Thymus (tissue), 11 donors: ENCODE results near the gene CIAO2A. TPM values are rescaled to one million over a fixed set of nuclear protein-coding genes. Genes with fewer than 3 reads are reported as not detected.

ENCODE experiments used
- DNase-seq, 9 donors: peaks; one replicate each; pipeline ENCODE4 v3.0.0-alpha.2; 2013; ENCODE audit warnings: low spot score in 9 of 9, low read depth in 6 of 9, missing footprints in 1 of 9
- H3K27ac ChIP-seq, 2 donors: one replicate each; pipeline ENCODE4 v1.5.1; 2013; ENCODE audit warnings: control low read depth in 1 of 2, low read depth in 1 of 2, low read length in 1 of 2, mild to moderate bottlenecking in 1 of 2, moderate library complexity in 1 of 2
- H3K27me3 ChIP-seq, 2 donors: one replicate each; pipeline ENCODE4 v1.5.1; 2013; ENCODE audit warnings: low read length in 1 of 2; ENCODE audit not compliant: control insufficient read depth in 2 of 2, insufficient read depth in 1 of 2
- H3K36me3 ChIP-seq, 2 donors: one replicate each; pipeline ENCODE4 v1.5.1; 2013; ENCODE audit warnings: low read length in 1 of 2, mild to moderate bottlenecking in 1 of 2, moderate library complexity in 1 of 2; ENCODE audit not compliant: control insufficient read depth in 2 of 2, insufficient read depth in 2 of 2
- H3K4me1 ChIP-seq, 2 donors: one replicate each; pipeline ENCODE4 v1.5.1; 2013; ENCODE audit warnings: low read length in 2 of 2; ENCODE audit not compliant: control insufficient read depth in 2 of 2, insufficient read depth in 2 of 2
- H3K4me3 ChIP-seq, 2 donors: one replicate each; pipeline ENCODE4 v1.5.1; 2013; ENCODE audit warnings: low read length in 2 of 2, control low read depth in 1 of 2, mild to moderate bottlenecking in 1 of 2
- H3K9me3 ChIP-seq, 2 donors: one replicate each; pipeline ENCODE4 v1.5.1; 2013; ENCODE audit warnings: low read length in 1 of 2, mild to moderate bottlenecking in 1 of 2; ENCODE audit not compliant: control insufficient read depth in 2 of 2, insufficient read depth in 1 of 2
- WGBS: extraction: QIAGEN DNeasy Blood & Tissue Kit; methylation state at CpG from one replicate; pipeline ENCODE4 v1.1.7; 2013; 5-methylcytosine and 5-hydroxymethylcytosine counted together
- polyA plus RNA-seq: library from polyadenylated mRNA; stranded (reverse); fragments of 200-250 nt; gene quantifications from one replicate; pipeline ENCODE4 v1.2.3, GENCODE V29; 2013
- total RNA-seq: library from RNA; stranded (reverse); fragments of 120-200 nt; gene quantifications from one replicate; pipeline ENCODE4 v1.2.4, GENCODE V29; 2013
- donor health status: healthy.

The CIAO2A gene
- total and polyA plus RNA-seq, 2 donors: 79.1 to 115 TPM

DNA sequence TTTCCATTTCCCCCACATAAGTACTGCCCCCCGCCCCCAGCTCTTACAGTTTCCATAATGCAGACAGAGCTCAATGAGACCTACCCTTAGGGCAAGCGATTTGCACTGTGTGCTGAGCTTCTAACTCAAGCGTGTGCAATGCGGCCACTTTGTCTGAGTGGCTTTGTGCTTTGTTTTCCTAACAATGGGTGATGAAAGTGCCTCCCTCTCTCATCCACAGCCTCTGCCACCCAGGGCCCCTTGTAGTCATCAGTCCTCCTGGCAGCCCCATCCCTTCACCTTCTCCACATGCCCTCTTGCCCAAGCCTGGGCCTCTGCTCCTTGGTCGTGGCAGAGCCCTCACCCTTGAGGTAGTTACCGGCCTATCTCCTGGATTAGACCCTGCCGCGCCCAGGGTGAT, 64.5 kb downstream of the CIAO2A start:
- DNase-seq: no peak
- Histone ChIP-seq H3K27me3 (no peaks in the 10 kb centered on the region), H3K9me3 (no peaks in the 10 kb centered on the region), H3K4me3 (no peak overlapping the region), H3K27ac (no peak overlapping the region), H3K36me3 (peaks cover 0 to 3% of the 10 kb centered on the region in 2 donors), H3K4me1 (peaks cover 0 to 5% of the 10 kb centered on the region in 2 donors)
- 79% methylated on average over 8 of the region's 8 CpGs for WGBS

- H3K4me1 ChIP-seq: peaks cover 0 to 5% of the 10 kb centered on the region in 2 donors
- H3K9me3 ChIP-seq: no peaks in the 10 kb centered on the region
- DNase-seq: no peak
- H3K36me3 ChIP-seq: no peaks in the 10 kb centered on the region
- no peak overlapping the region for H3K4me3 ChIP-seq
- WGBS: 98% methylated on average over 4 of the region's 4 CpGs
- H3K27ac ChIP-seq: no peak overlapping the region
- no peaks in the 10 kb centered on the region for H3K27me3 ChIP-seq
Observed at GRCh38 chr15:64026591-64026990, 67.0 kb downstream of the CIAO2A start.

DNA sequence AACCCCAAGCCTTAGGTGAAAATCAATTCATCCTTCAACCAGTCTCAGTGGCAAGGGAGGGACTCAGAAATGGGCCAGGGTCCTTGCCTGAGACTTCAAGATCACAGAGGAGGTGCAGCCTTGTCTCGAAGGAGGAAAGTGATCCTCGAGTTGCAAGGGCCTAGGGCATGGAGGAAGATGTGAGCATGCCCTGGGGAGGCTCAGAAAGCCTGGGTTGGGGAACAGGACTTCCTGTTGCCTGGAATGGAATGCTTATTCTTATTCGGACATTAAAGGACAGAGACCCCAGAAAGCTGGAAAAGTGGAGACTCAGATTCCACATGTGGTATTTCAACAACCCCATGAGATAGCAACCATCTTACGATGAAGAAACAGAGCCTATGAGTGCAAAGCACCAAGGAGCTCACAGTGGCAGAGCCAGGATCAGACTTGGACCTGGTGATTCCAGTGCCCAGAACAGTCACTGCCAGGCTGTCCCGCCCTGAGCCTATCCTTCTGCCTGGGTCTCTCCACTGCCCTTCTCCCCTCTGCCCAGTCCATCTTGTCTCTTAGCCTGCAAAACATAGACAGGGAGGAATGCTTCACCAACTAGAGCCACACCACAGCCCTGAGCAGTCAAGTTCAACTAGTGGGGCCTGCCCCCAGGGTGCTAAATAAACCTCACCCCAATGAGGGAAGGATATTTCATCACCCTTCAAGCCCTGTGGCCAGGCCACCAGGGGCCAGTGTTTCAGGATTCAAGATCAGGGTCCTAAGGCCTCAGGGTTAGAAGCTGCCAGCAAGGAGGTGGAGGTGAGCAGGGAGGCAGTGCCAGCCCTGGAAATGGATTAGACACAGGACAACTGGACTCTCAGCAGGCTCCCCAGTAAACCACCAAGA, 69.2 kb downstream of the CIAO2A start:
- Histone ChIP-seq H3K4me3 (no peak overlapping the region), H3K27me3 (no peaks in the 10 kb centered on the region), H3K27ac (no peak overlapping the region), H3K4me1 (no peaks in the 10 kb centered on the region), H3K9me3 (peaks cover 0 to 14% of the 10 kb centered on the region in 2 donors), H3K36me3 (no peaks in the 10 kb centered on the region)
- DNase-seq: no peak
- 95% methylated on average over 5 of the region's 5 CpGs for WGBS

- Histone ChIP-seq H3K4me3 (no peak overlapping the region), H3K36me3 (no peaks in the 10 kb centered on the region), H3K27me3 (no peaks in the 10 kb centered on the region), H3K27ac (no peak overlapping the region), H3K9me3 (peaks cover 0 to 14% of the 10 kb centered on the region in 2 donors), H3K4me1 (no peaks in the 10 kb centered on the region)
- 95% methylated on average over 1 of the region's 1 CpG for WGBS
- DNase-seq: no peak
Observed at GRCh38 chr15:64023220-64023619, 70.4 kb downstream of the CIAO2A start.

GRCh38 chr15:64022571-64022970, 71.1 kb downstream of the CIAO2A start:
- no peak for DNase-seq
- 98% methylated on average over 6 of the region's 6 CpGs for WGBS
- H3K9me3 ChIP-seq: peaks cover 0 to 14% of the 10 kb centered on the region in 2 donors
- no peak overlapping the region for H3K27ac ChIP-seq
- H3K36me3 ChIP-seq: no peaks in the 10 kb centered on the region
- no peak overlapping the region for H3K4me3 ChIP-seq
- H3K4me1 ChIP-seq: no peaks in the 10 kb centered on the region
- H3K27me3 ChIP-seq: no peaks in the 10 kb centered on the region

Other genes with a start within 250 kb of the CIAO2A start
- 3.3 TPM for gene DAPK2, start 47.4 kb downstream of the CIAO2A start, total RNA-seq
- gene DAPK2, start 47.4 kb downstream of the CIAO2A start, polyA plus RNA-seq: 3.3 TPM
- gene SNX1, start 2.1 kb upstream of the CIAO2A start, total RNA-seq: 36.6 TPM
- 85.6 TPM for gene SNX1, start 2.1 kb upstream of the CIAO2A start, polyA plus RNA-seq
- 9.4 TPM for gene SNX22, start 57.9 kb upstream of the CIAO2A start, total RNA-seq
- gene SNX22, start 57.9 kb upstream of the CIAO2A start, polyA plus RNA-seq: 23.9 TPM
- gene PPIB, start 69.2 kb upstream of the CIAO2A start, total RNA-seq: 382 TPM
- 344 TPM for gene PPIB, start 69.2 kb upstream of the CIAO2A start, polyA plus RNA-seq